HEK293 (cell line): ENCODE data around the gene FAM78A.

ENCODE experiments used
- CTCF ChIA-PET: fragments of 350-600 bp; formaldehyde crosslinking; extraction: SDS; loops from one replicate; lab custom pipeline; 2021; ENCODE audit warnings: antibody characterized with exemption; lab: Yijun Ruan, JAX
- POLR2A ChIA-PET: fragments of 300-600 bp; formaldehyde crosslinking; extraction: SDS; loops from one replicate; lab custom pipeline; 2020; ENCODE audit warnings: antibody characterized with exemption, inconsistent platforms; lab: Yijun Ruan, JAX
- H3K27ac ChIP-seq: fragments of 200-500 bp; sonication (Bioruptor generic); 2 replicates; pipeline ENCODE4 v1.5.1; 2014; ENCODE audit warnings: low read depth, low read length, control low read depth, inconsistent platforms; ENCODE audit errors: extremely low read depth
- H3K36me3 ChIP-seq, 2 experiments: fragments of 200-500 bp in 1 of 2; sonication (Bioruptor generic) in 1 of 2; 1 replicate in 1 of 2; 2 replicates in 1 of 2; pipeline ENCODE4 v1.5.1; 2014 to 2017; ENCODE audit warnings: inconsistent platforms in 2 of 2, low read length in 2 of 2; ENCODE audit not compliant: control insufficient read depth in 2 of 2, insufficient read depth in 1 of 2
- H3K4me1 ChIP-seq: fragments of 200-500 bp; sonication (Bioruptor generic); 2 replicates; pipeline ENCODE4 v1.5.1; 2014; ENCODE audit warnings: mild to moderate bottlenecking, low read length, inconsistent platforms; ENCODE audit not compliant: control insufficient read depth, insufficient read depth
- H3K4me3 ChIP-seq: 2 replicates; pipeline ENCODE4 v1.5.1; 2011; ENCODE audit warnings: low read depth, mild to moderate bottlenecking, control low read depth, low read length, moderate library complexity
- H3K9me3 ChIP-seq: fragments of 200-500 bp; sonication (Bioruptor generic); 2 replicates; pipeline ENCODE4 v1.5.1; 2014; ENCODE audit warnings: low read depth, low read length, inconsistent platforms; ENCODE audit not compliant: control insufficient read depth, insufficient read depth
- FEZF1 ChIP-seq: fragments of 450-650 bp; formaldehyde crosslinking; IDR thresholded peaks from 2 replicates; pipeline ENCODE4 v1.5.1; 2016; ENCODE audit warnings: missing biosample characterization, missing genetic modification characterization
- GLI2 ChIP-seq: fragments of 450-650 bp; formaldehyde crosslinking; IDR thresholded peaks from 2 replicates; pipeline ENCODE4; 2017; ENCODE audit warnings: missing biosample characterization, missing genetic modification characterization, low read depth, borderline replicate concordance
- GLI4 ChIP-seq: fragments of 450-650 bp; formaldehyde crosslinking; IDR thresholded peaks from 2 replicates; pipeline ENCODE4 v1.5.1; 2016; ENCODE audit warnings: missing biosample characterization, missing genetic modification characterization
- GLIS1 ChIP-seq: fragments of 450-650 bp; formaldehyde crosslinking; IDR thresholded peaks from 2 replicates; pipeline ENCODE4 v1.5.1; 2016; ENCODE audit warnings: missing biosample characterization, missing genetic modification characterization
- HIC1 ChIP-seq: fragments of 450-650 bp; formaldehyde crosslinking; IDR thresholded peaks from 2 replicates; pipeline ENCODE4 v1.5.1; 2016; ENCODE audit warnings: missing biosample characterization, missing genetic modification characterization
- KLF10 ChIP-seq: fragments of 450-650 bp; IDR thresholded peaks from 2 replicates; pipeline ENCODE4 v1.5.1; 2018; ENCODE audit warnings: missing biosample characterization, mild to moderate bottlenecking, missing genetic modification characterization
- SETDB1 ChIP-seq: IDR thresholded peaks from one replicate; pipeline ENCODE4 v1.6.1; 2017; ENCODE audit warnings: mild to moderate bottlenecking, low read length, moderate library complexity, mixed read lengths; ENCODE audit not compliant: insufficient read length
- SP2 ChIP-seq: fragments of 450-650 bp; formaldehyde crosslinking; IDR thresholded peaks from 2 replicates; pipeline ENCODE4 v1.5.1; 2016; ENCODE audit warnings: missing biosample characterization, missing genetic modification characterization
- YY2 ChIP-seq: fragments of 450-650 bp; formaldehyde crosslinking; IDR thresholded peaks from 2 replicates; pipeline ENCODE4 v1.5.1; 2016; ENCODE audit warnings: missing biosample characterization, missing genetic modification characterization
- ZBTB1 ChIP-seq: fragments of 450-650 bp; formaldehyde crosslinking; IDR thresholded peaks from 2 replicates; pipeline ENCODE4 v1.5.1; 2016; ENCODE audit warnings: missing biosample characterization, missing genetic modification characterization
- ZBTB11 ChIP-seq: fragments of 450-650 bp; formaldehyde crosslinking; conservative IDR thresholded peaks from 2 replicates; pipeline ENCODE4 v1.5.1; 2016; ENCODE audit warnings: low read depth, missing biosample characterization, missing genetic modification characterization
- ZBTB17 ChIP-seq: fragments of 450-650 bp; formaldehyde crosslinking; IDR thresholded peaks from 2 replicates; pipeline ENCODE4 v1.5.1; 2016; ENCODE audit warnings: missing biosample characterization, missing genetic modification characterization
- ZBTB48 ChIP-seq: fragments of 450-650 bp; formaldehyde crosslinking; IDR thresholded peaks from 2 replicates; pipeline ENCODE4 v1.5.1; 2016; ENCODE audit warnings: missing biosample characterization, missing genetic modification characterization
- ZIC2 ChIP-seq: fragments of 450-650 bp; formaldehyde crosslinking; IDR thresholded peaks from 2 replicates; pipeline ENCODE4 v1.5.1; 2016; ENCODE audit warnings: missing biosample characterization, missing genetic modification characterization
- ZNF112 ChIP-seq: fragments of 450-650 bp; formaldehyde crosslinking; IDR thresholded peaks from 2 replicates; pipeline ENCODE4 v1.5.0; 2017; ENCODE audit warnings: missing biosample characterization, missing genetic modification characterization
- ZNF155 ChIP-seq: fragments of 450-650 bp; formaldehyde crosslinking; IDR thresholded peaks from 2 replicates; pipeline ENCODE4 v1.5.1; 2016; ENCODE audit warnings: missing biosample characterization, missing genetic modification characterization
- ZNF157 ChIP-seq: fragments of 450-650 bp; formaldehyde crosslinking; IDR thresholded peaks from 2 replicates; pipeline ENCODE4 v1.5.1; 2016; ENCODE audit warnings: missing biosample characterization, missing genetic modification characterization
- ZNF174 ChIP-seq: fragments of 450-650 bp; formaldehyde crosslinking; IDR thresholded peaks from 2 replicates; pipeline ENCODE4 v1.5.0; 2017; ENCODE audit warnings: missing biosample characterization, mild to moderate bottlenecking, missing genetic modification characterization
- ZNF311 ChIP-seq: fragments of 450-650 bp; formaldehyde crosslinking; IDR thresholded peaks from 2 replicates; pipeline ENCODE4 v1.5.1; 2017; ENCODE audit warnings: missing biosample characterization, missing genetic modification characterization, borderline replicate concordance
- ZNF324 ChIP-seq: fragments of 450-650 bp; formaldehyde crosslinking; IDR thresholded peaks from 2 replicates; pipeline ENCODE4 v1.5.1; 2016; ENCODE audit warnings: missing biosample characterization, missing genetic modification characterization
- ZNF354C ChIP-seq: fragments of 450-650 bp; formaldehyde crosslinking; IDR thresholded peaks from 2 replicates; pipeline ENCODE4 v1.5.1; 2016; ENCODE audit warnings: missing biosample characterization, missing genetic modification characterization, low read depth, borderline replicate concordance
- ZNF394 ChIP-seq: fragments of 450-650 bp; formaldehyde crosslinking; IDR thresholded peaks from 2 replicates; pipeline ENCODE4 v1.5.1; 2016; ENCODE audit warnings: missing biosample characterization, missing genetic modification characterization, mild to moderate bottlenecking, moderate library complexity, borderline replicate concordance
- ZNF473 ChIP-seq: fragments of 450-650 bp; formaldehyde crosslinking; IDR thresholded peaks from 2 replicates; pipeline ENCODE4 v1.5.1; 2017; ENCODE audit warnings: missing biosample characterization, missing genetic modification characterization
- ZNF48 ChIP-seq: fragments of 450-650 bp; formaldehyde crosslinking; IDR thresholded peaks from 2 replicates; pipeline ENCODE4 v1.5.1; 2016; ENCODE audit warnings: missing biosample characterization, missing genetic modification characterization
- ZNF518A ChIP-seq: fragments of 450-650 bp; formaldehyde crosslinking; conservative IDR thresholded peaks from 2 replicates; pipeline ENCODE4 v1.5.1; 2016; ENCODE audit warnings: low read depth, missing biosample characterization, missing genetic modification characterization
- ZNF704 ChIP-seq: fragments of 450-650 bp; formaldehyde crosslinking; IDR thresholded peaks from 2 replicates; pipeline ENCODE4 v1.5.1; 2016; ENCODE audit warnings: missing biosample characterization, missing genetic modification characterization
- ZNF747 ChIP-seq: fragments of 450-650 bp; formaldehyde crosslinking; IDR thresholded peaks from 2 replicates; pipeline ENCODE4 v1.5.1; 2016; ENCODE audit warnings: missing biosample characterization, missing genetic modification characterization

FAM78A gene

GRCh38 chr9:131255676-131256197, 20.6 kb downstream of the FAM78A start:
- Histone ChIP-seq H3K4me3 (no peak overlapping the region), H3K27ac (no peak overlapping the region), H3K36me3 (no peaks in the 10 kb centered on the region), H3K9me3 (no peaks in the 10 kb centered on the region), H3K4me1 (no peaks in the 10 kb centered on the region)
- TF ChIP-seq ZNF354C (tag by site-specific recombination) (no peak), ZNF155 (no peak), SP2 (no peak), YY2 (no peak), ZNF324 (no peak), HIC1 (tag by site-specific recombination) (no peak), ZNF174 (tag by site-specific recombination) (no peak), ZNF112 (tag by site-specific recombination) (no peak), ZBTB1 (no peak), ZNF747 (tag by site-specific recombination) (no peak), ZNF48 (no peak), ZBTB17 (no peak), ZIC2 (no peak), ZBTB11 (tag by site-specific recombination) (no peak), ZNF157 (tag by site-specific recombination) (no peak), SETDB1 (no peak), GLIS1 (tag by site-specific recombination) (no peak), ZBTB48 (tag by site-specific recombination) (no peak), GLI4 (tag by site-specific recombination) (no peak)
- POLR2A ChIA-PET: no interaction called here
- CTCF ChIA-PET: interaction anchor here (0.6 to 1.2 kb wide), 2 partner anchors 81 to 244 kb away, joined by 3 to 4 read pairs; no protein-coding TSS in a partner anchor

GRCh38 chr9:131254626-131255025, 21.7 kb downstream of the FAM78A start:
- no peak overlapping the region for H3K27ac ChIP-seq
- POLR2A ChIA-PET: interaction anchor here (0.6 kb wide), 1 partner anchor 1057 kb away, joined by 8 read pairs; no protein-coding TSS in a partner anchor
- no peak overlapping the region for H3K4me3 ChIP-seq
- CTCF ChIA-PET: no interaction called here
- H3K9me3 ChIP-seq: no peaks in the 10 kb centered on the region
- H3K4me1 ChIP-seq: no peaks in the 10 kb centered on the region
- no peaks in the 10 kb centered on the region for H3K36me3 ChIP-seq
- TF ChIP-seq ZNF704 (tag by site-specific recombination) (no peak), ZNF473 (no peak), ZNF311 (tag by site-specific recombination) (no peak), FEZF1 (no peak), ZNF518A (tag by site-specific recombination) (no peak), ZNF394 (no peak), KLF10 (tag by site-specific recombination) (no peak), GLI2 (no peak)
